Measurements from ENCODE around the gene ARMCX4. TPM values are rescaled to one million over a fixed set of nuclear protein-coding genes. Genes with fewer than 3 reads are reported as not detected.

The ARMCX4 gene
- total RNA-seq, 2 experiments from 2014 or later: not detected

GRCh38 chrX:101450085-101450484, 35.2 kb upstream of the ARMCX4 start:
- H3K79me2 ChIP-seq (ENCODE audit: insufficient read depth, low read depth, low read length): no peaks in the 10 kb centered on the region
- H4K20me1 ChIP-seq (ENCODE audit: insufficient read depth, low read length): no peaks in the 10 kb centered on the region
- TF ChIP-seq CTCF (conservative IDR thresholded peaks at IDR 0.05; ENCODE audit: low read length): no peak
- no peak for TF ChIP-seq EZH2phosphoT487 (IDR thresholded peaks at IDR 0.05; ENCODE audit: borderline replicate concordance, low read depth, low read length)
- H3K4me3 ChIP-seq (ENCODE audit: low read depth, low read length, poor library complexity, severe bottlenecking): no peak overlapping the region
- H3K9me3 ChIP-seq (ENCODE audit: low read length): no peaks in the 10 kb centered on the region
- no peak for DNase-seq (ENCODE audit: low spot score)
- no peaks in the 10 kb centered on the region for H3K36me3 ChIP-seq (ENCODE audit: insufficient read depth, low read length)
- intact Hi-C loops (cut with micrococcal nuclease; ENCODE audit: unreplicated experiment): no loop called here
- no TSS peak for BruUV-seq (replicated peaks)
- no peak overlapping the region for H3K4me2 ChIP-seq (ENCODE audit: low read length)
- POLR2A ChIA-PET: no interaction called here
- no peaks in the 10 kb centered on the region for H3K9me2 ChIP-seq (ENCODE audit: insufficient read depth, low read length)
- H3K4me1 ChIP-seq (ENCODE audit: insufficient read depth, low read length, poor library complexity, severe bottlenecking): no peaks in the 10 kb centered on the region
- H2AFZ ChIP-seq (ENCODE audit: low read length): no peak overlapping the region
- H3K27ac ChIP-seq (ENCODE audit: low read depth, low read length, poor library complexity, severe bottlenecking): no peak overlapping the region
- CTCF ChIA-PET (ENCODE audit: unreplicated experiment): no interaction called here

- no peaks in the 10 kb centered on the region for H3K9me3 ChIP-seq (ENCODE audit: low read length)
- ChIA-PET CTCF (ENCODE audit: unreplicated experiment) (no interaction called here), POLR2A (no interaction called here)
- H4K20me1 ChIP-seq (ENCODE audit: insufficient read depth, low read length): no peaks in the 10 kb centered on the region
- no peak overlapping the region for H3K4me3 ChIP-seq (ENCODE audit: low read depth, low read length, poor library complexity, severe bottlenecking)
- H2AFZ ChIP-seq (ENCODE audit: low read length): no peak overlapping the region
- no peaks in the 10 kb centered on the region for H3K79me2 ChIP-seq (ENCODE audit: insufficient read depth, low read depth, low read length)
- H3K9me2 ChIP-seq (ENCODE audit: insufficient read depth, low read length): no peaks in the 10 kb centered on the region
- intact Hi-C loops (cut with micrococcal nuclease; ENCODE audit: unreplicated experiment): no loop called here
- DNase-seq (ENCODE audit: low spot score): no peak
- H3K4me2 ChIP-seq (ENCODE audit: low read length): no peak overlapping the region
- TF ChIP-seq CTCF (conservative IDR thresholded peaks at IDR 0.05; ENCODE audit: low read length) (no peak), EZH2phosphoT487 (IDR thresholded peaks at IDR 0.05; ENCODE audit: borderline replicate concordance, low read depth, low read length) (no peak)
- H3K36me3 ChIP-seq (ENCODE audit: insufficient read depth, low read length): no peaks in the 10 kb centered on the region
- H3K4me1 ChIP-seq (ENCODE audit: insufficient read depth, low read length, poor library complexity, severe bottlenecking): no peaks in the 10 kb centered on the region
- no peak overlapping the region for H3K27ac ChIP-seq (ENCODE audit: low read depth, low read length, poor library complexity, severe bottlenecking)
- BruUV-seq (replicated peaks): no TSS peak
Measured at GRCh38 chrX:101450961-101451360, 34.3 kb upstream of the ARMCX4 start.

- H3K4me2 ChIP-seq (ENCODE audit: low read length): no peak overlapping the region
- no TSS peak for BruUV-seq (replicated peaks)
- H3K9me3 ChIP-seq (ENCODE audit: low read length): no peaks in the 10 kb centered on the region
- POLR2A ChIA-PET: no interaction called here
- H3K4me1 ChIP-seq (ENCODE audit: insufficient read depth, low read length, poor library complexity, severe bottlenecking): no peaks in the 10 kb centered on the region
- H4K20me1 ChIP-seq (ENCODE audit: insufficient read depth, low read length): no peaks in the 10 kb centered on the region
- no peaks in the 10 kb centered on the region for H3K79me2 ChIP-seq (ENCODE audit: insufficient read depth, low read depth, low read length)
- no peak overlapping the region for H3K4me3 ChIP-seq (ENCODE audit: low read depth, low read length, poor library complexity, severe bottlenecking)
- H3K27ac ChIP-seq (ENCODE audit: low read depth, low read length, poor library complexity, severe bottlenecking): no peak overlapping the region
- H3K9me2 ChIP-seq (ENCODE audit: insufficient read depth, low read length): no peaks in the 10 kb centered on the region
- intact Hi-C loops (cut with micrococcal nuclease; ENCODE audit: unreplicated experiment): no loop called here
- DNase-seq (ENCODE audit: low spot score): no peak
- no peak overlapping the region for H2AFZ ChIP-seq (ENCODE audit: low read length)
- CTCF ChIA-PET (ENCODE audit: unreplicated experiment): no interaction called here
- no peak for TF ChIP-seq EZH2phosphoT487 (IDR thresholded peaks at IDR 0.05; ENCODE audit: borderline replicate concordance, low read depth, low read length)
- TF ChIP-seq CTCF (conservative IDR thresholded peaks at IDR 0.05; ENCODE audit: low read length): no peak
- H3K36me3 ChIP-seq (ENCODE audit: insufficient read depth, low read length): no peaks in the 10 kb centered on the region
Measured at GRCh38 chrX:101452056-101452455, 33.2 kb upstream of the ARMCX4 start.

Data from OCI-LY7 (cell line).